NCI-H345 (cell line): ENCODE data around the gene TNMD.
"Not testable (repeated sequence)": the region's sequence is repeated elsewhere in the genome, so short reads cannot be mapped to it uniquely, and the experiment has no call there.

Experiments used
- DNase-seq: peaks from one replicate; lab custom pipeline; 2025; lab: John Stamatoyannopoulos, UW

Gene TNMD

GRCh38 chrX:100584611-100585010, at the start of gene TNMD:
TNMD (plus strand) TSS chrX:100584936; CDS start chrX:100585019, 83 bp downstream.
- no peak for DNase-seq

GRCh38 chrX:100565534-100565933, 19.2 kb upstream of the TNMD start:
- not testable (repeated sequence) for DNase-seq

GRCh38 chrX:100586747-100587146, 2.0 kb downstream of the TNMD start:
- no peak for DNase-seq

GRCh38 chrX:100587861-100588260, 3.1 kb downstream of the TNMD start:
- DNase-seq, result no peak

- no peak for DNase-seq
These were observed 6.7 kb downstream of the TNMD start for GRCh38 chrX:100591256-100592051.

- no peak for DNase-seq
These were observed 8.4 kb downstream of the TNMD start for GRCh38 chrX:100593126-100593525.

GRCh38 chrX:100593581-100593980, 8.8 kb downstream of the TNMD start:
- no peak for DNase-seq

- DNase-seq, result no peak
These were observed 11.9 kb downstream of the TNMD start for GRCh38 chrX:100596601-100597000.

GRCh38 chrX:100599456-100599855, 14.7 kb downstream of the TNMD start:
- no peak for DNase-seq

- no peak for DNase-seq
These were observed 15.6 kb downstream of the TNMD start for GRCh38 chrX:100600340-100600739.

GRCh38 chrX:100600758-100601157, 16.0 kb downstream of the TNMD start:
- no peak for DNase-seq

- DNase-seq, result no peak
These were observed 22.0 kb downstream of the TNMD start for GRCh38 chrX:100606753-100607152.

GRCh38 chrX:100609591-100609990, 24.9 kb downstream of the TNMD start:
- DNase-seq, result no peak

- no peak for DNase-seq
These were observed 27.2 kb downstream of the TNMD start for GRCh38 chrX:100611951-100612350.

GRCh38 chrX:100615005-100615404, 30.3 kb downstream of the TNMD start:
- no peak for DNase-seq

GRCh38 chrX:100623001-100623400, 38.3 kb downstream of the TNMD start:
- no peak for DNase-seq

- DNase-seq, result no peak
These were observed 41.3 kb downstream of the TNMD start for GRCh38 chrX:100625985-100626491.

GRCh38 chrX:100635040-100635439, 50.3 kb downstream of the TNMD start:
- no peak for DNase-seq

GRCh38 chrX:100635989-100636320, 51.2 kb downstream of the TNMD start:
- DNase-seq, result no peak

- no peak for DNase-seq
These were observed 51.7 kb downstream of the TNMD start, which contains the start of gene TSPAN6 for GRCh38 chrX:100636321-100636991. TSPAN6 (minus strand) TSS chrX:100636806; CDS start chrX:100636694, 112 bp downstream.

GRCh38 chrX:100642290-100642689, 57.6 kb downstream of the TNMD start:
- DNase-seq, result no peak

- DNase-seq, result no peak
These were observed 58.5 kb downstream of the TNMD start for GRCh38 chrX:100643212-100643611.
